Ovary (tissue), 3 donors: ENCODE data around the gene GYPA.
"Not testable (repeated sequence)": the region's sequence is repeated elsewhere in the genome, so short reads cannot be mapped to it uniquely, and the experiment has no call there.

ENCODE experiments used
- CTCF ChIP-seq, 3 donors: fragments of 450-650 bp in 2 of 3; fragments of 200-600 bp in 1 of 3; IDR thresholded peaks; one replicate each; pipeline versions ENCODE4 v1.5.1 to v1.8.0; 2016 to 2022; ENCODE audit warnings: antibody characterized with exemption in 3 of 3, mild to moderate bottlenecking in 1 of 3
- POLR2A ChIP-seq: fragments of 450-650 bp; IDR thresholded peaks from one replicate; pipeline ENCODE4 v1.6.1; 2017; ENCODE audit warnings: antibody characterized with exemption, mild to moderate bottlenecking, moderate library complexity
- donor health status: DM: no; HTN: no; CAD: no.

DNA sequence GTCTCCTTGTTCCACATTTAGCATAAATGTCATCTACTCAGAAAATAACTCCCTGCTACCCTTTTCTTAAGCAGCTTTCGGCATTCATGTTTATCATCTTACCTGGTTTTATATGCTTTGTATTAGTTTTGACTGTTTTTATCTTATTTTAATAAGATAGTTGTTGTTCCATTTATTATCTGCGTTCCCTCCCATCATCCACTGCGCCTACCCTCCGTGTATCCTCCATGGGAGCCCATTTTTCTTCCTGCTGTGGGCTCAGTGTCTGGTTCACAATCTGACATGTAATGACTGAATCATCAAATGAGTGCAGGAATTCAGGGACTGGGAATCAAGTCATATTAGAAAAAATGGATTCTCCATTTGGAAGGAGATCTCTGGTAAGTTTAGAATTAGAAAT is 2.3 kb downstream of the GYPA start:
- TF ChIP-seq POLR2A; CTCF (IDR thresholded peaks at IDR 0.05): not testable (repeated sequence)
